Measurements from ENCODE around the gene PACRGL.

Gene PACRGL

GRCh38 chr4:20700007-20700761 lies at the start of gene PACRGL:
Gene PACRGL (plus strand): TSS chr4:20700458. CDS start chr4:20704482, 4,024 bp downstream.
- peak; percentile 88 to 92 (median 90) for DNase-seq (ENCODE audit: low read depth in 4 of 4, low spot score in 1 of 4)

- no peak for DNase-seq (ENCODE audit: low read depth in 4 of 4, low spot score in 1 of 4)
Observed at GRCh38 chr4:20652226-20652885, 47.9 kb upstream of the PACRGL start.

GRCh38 chr4:20658456-20658855 lies 41.8 kb upstream of the PACRGL start:
- no peak for DNase-seq (ENCODE audit: low read depth in 4 of 4, low spot score in 1 of 4)

GRCh38 chr4:20662851-20663250 lies 37.4 kb upstream of the PACRGL start:
- no peak for DNase-seq (ENCODE audit: low read depth in 4 of 4, low spot score in 1 of 4)

- DNase-seq (ENCODE audit: low read depth in 4 of 4, low spot score in 1 of 4) = no peak
Observed at GRCh38 chr4:20666012-20666860, 34.0 kb upstream of the PACRGL start.

- no peak for DNase-seq (ENCODE audit: low read depth in 4 of 4, low spot score in 1 of 4)
Observed at GRCh38 chr4:20672262-20672661, 28.0 kb upstream of the PACRGL start.

- no peak for DNase-seq (ENCODE audit: low read depth in 4 of 4, low spot score in 1 of 4)
Observed at GRCh38 chr4:20675786-20676185, 24.5 kb upstream of the PACRGL start.

- no peak for DNase-seq (ENCODE audit: low read depth in 4 of 4, low spot score in 1 of 4)
Observed at GRCh38 chr4:20676501-20677197, 23.6 kb upstream of the PACRGL start.

- no peak for DNase-seq (ENCODE audit: low read depth in 4 of 4, low spot score in 1 of 4)
Observed at GRCh38 chr4:20678400-20678799, 21.9 kb upstream of the PACRGL start.

- no peak for DNase-seq (ENCODE audit: low read depth in 4 of 4, low spot score in 1 of 4)
Observed at GRCh38 chr4:20679951-20680350, 20.3 kb upstream of the PACRGL start.

- DNase-seq (ENCODE audit: low read depth in 4 of 4, low spot score in 1 of 4) = no peak
Observed at GRCh38 chr4:20680736-20681135, 19.5 kb upstream of the PACRGL start.

- no peak for DNase-seq (ENCODE audit: low read depth in 4 of 4, low spot score in 1 of 4)
Observed at GRCh38 chr4:20681271-20681670, 19.0 kb upstream of the PACRGL start.

GRCh38 chr4:20682853-20683252 lies 17.4 kb upstream of the PACRGL start:
- DNase-seq (ENCODE audit: low read depth in 4 of 4, low spot score in 1 of 4) = no peak

GRCh38 chr4:20683766-20684165 lies 16.5 kb upstream of the PACRGL start:
- no peak for DNase-seq (ENCODE audit: low read depth in 4 of 4, low spot score in 1 of 4)

GRCh38 chr4:20684852-20685763 lies 15.2 kb upstream of the PACRGL start:
- DNase-seq (ENCODE audit: low read depth in 4 of 4, low spot score in 1 of 4) = no peak

GRCh38 chr4:20687864-20688263 lies 12.4 kb upstream of the PACRGL start:
- no peak for DNase-seq (ENCODE audit: low read depth in 4 of 4, low spot score in 1 of 4)

- no peak for DNase-seq (ENCODE audit: low read depth in 4 of 4, low spot score in 1 of 4)
Observed at GRCh38 chr4:20696815-20697214, 3.4 kb upstream of the PACRGL start.

- DNase-seq (ENCODE audit: low read depth in 4 of 4, low spot score in 1 of 4) = no peak
Observed at GRCh38 chr4:20698382-20698781, 1.9 kb upstream of the PACRGL start.

- no peak for DNase-seq (ENCODE audit: low read depth in 4 of 4, low spot score in 1 of 4)
Observed at GRCh38 chr4:20698820-20699219, 1.4 kb upstream of the PACRGL start.

GRCh38 chr4:20711335-20711734 lies 11.1 kb downstream of the PACRGL start:
- no peak for DNase-seq (ENCODE audit: low read depth in 4 of 4, low spot score in 1 of 4)
